Panc1 (cell line): ENCODE data around the gene MGA.

Experiments
- POLR2AphosphoS5 ChIP-seq: IDR thresholded peaks from 2 replicates; pipeline ENCODE4 v1.6.1; 2012; ENCODE audit warnings: mild to moderate bottlenecking, low read depth, low read length, moderate library complexity
- TCF7L2 ChIP-seq: IDR thresholded peaks from 2 replicates; pipeline ENCODE4 v1.6.1; 2011; ENCODE audit warnings: mild to moderate bottlenecking, low read depth, low read length, inconsistent platforms
- TF ChIP-seq, protein P1 (sequence below): fragments of 450-650 bp; IDR thresholded peaks from 2 replicates; pipeline ENCODE4 v1.5.1; 2017; ENCODE audit warnings: mild to moderate bottlenecking

DNA sequence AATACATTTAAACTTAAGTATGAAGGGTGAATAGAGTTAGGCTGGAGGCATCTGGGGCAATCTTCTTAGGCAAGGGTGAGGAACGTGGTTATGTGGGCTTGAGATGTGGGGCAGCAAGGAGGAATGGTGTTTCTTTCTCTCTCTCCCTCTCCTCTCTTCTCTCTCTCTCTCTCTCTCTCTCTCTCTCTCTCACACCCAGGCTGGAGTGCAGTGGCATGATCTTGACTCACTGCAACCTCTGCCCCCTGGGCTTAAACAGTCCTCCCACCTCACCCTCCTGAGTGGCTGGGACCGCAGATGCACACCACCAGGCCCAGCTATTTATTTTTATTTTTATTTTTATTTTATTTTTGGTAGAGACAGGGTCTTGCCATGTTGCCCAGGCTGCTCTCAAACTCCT is 4.0 kb upstream of the MGA start:
- TF ChIP-seq, protein P1, sequence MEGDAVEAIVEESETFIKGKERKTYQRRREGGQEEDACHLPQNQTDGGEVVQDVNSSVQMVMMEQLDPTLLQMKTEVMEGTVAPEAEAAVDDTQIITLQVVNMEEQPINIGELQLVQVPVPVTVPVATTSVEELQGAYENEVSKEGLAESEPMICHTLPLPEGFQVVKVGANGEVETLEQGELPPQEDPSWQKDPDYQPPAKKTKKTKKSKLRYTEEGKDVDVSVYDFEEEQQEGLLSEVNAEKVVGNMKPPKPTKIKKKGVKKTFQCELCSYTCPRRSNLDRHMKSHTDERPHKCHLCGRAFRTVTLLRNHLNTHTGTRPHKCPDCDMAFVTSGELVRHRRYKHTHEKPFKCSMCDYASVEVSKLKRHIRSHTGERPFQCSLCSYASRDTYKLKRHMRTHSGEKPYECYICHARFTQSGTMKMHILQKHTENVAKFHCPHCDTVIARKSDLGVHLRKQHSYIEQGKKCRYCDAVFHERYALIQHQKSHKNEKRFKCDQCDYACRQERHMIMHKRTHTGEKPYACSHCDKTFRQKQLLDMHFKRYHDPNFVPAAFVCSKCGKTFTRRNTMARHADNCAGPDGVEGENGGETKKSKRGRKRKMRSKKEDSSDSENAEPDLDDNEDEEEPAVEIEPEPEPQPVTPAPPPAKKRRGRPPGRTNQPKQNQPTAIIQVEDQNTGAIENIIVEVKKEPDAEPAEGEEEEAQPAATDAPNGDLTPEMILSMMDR: no peak
- no peak for TF ChIP-seq TCF7L2
- no peak for TF ChIP-seq POLR2AphosphoS5
